ENCODE data around the gene CHRDL2. TPM values are rescaled to one million over a fixed set of nuclear protein-coding genes. Genes with fewer than 3 reads are reported as not detected.

CHRDL2 gene
- polyA plus RNA-seq, 1 of the 3 experiments (the other 2 are of a cell fraction), result not detected

DNA sequence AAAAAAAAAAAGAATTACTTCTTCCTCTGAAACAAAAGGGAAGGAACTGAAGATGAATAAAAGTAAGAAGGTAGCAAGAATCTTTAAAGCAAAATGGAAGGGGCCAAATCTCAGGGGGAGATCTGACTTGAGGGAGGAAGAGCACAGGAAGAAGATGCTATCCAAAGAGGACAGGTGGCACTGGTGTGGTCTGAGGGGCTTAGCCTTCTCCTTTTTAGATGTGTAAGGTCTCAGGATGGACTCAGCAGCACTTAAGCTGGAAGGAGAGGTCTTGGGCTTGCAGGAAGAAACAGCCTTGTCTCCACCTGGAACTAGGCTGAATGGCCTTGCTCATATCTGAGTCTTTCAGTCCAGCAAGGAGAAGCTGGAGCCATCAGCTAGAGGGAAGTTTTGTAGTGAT lies 12.4 kb upstream of the CHRDL2 start:
- H3F3A ChIP-seq (replicated peaks; ENCODE audit: insufficient read depth), result no peaks in the 10 kb centered on the region
- no peaks in the 10 kb centered on the region for H3K79me2 ChIP-seq (ENCODE audit: insufficient read depth)
- no peaks in the 10 kb centered on the region for H3K27me3 ChIP-seq (ENCODE audit: insufficient read depth)
- ChIA-PET CTCF (interaction anchor here (1.0 to 2.9 kb wide), 5 partner anchors 12 to 290 kb away, joined by 3 to 14 read pairs (median 4); no protein-coding TSS in a partner anchor), POLR2A (no interaction called here)
- DNase-seq, result no peak
- H3K9ac ChIP-seq, result no peak overlapping the region
- no peak overlapping the region for H3K4me3 ChIP-seq (ENCODE audit: low read depth in 2 of 2, low read length in 1 of 2)
- no peak overlapping the region for H3K27ac ChIP-seq (ENCODE audit: low read depth in 2 of 2, low read length in 1 of 2)
- no peak overlapping the region for H3K4me2 ChIP-seq
- H3K9me3 ChIP-seq, result no peaks in the 10 kb centered on the region
- TF ChIP-seq JUND (IDR thresholded peaks at IDR 0.05), result no peak
- TF ChIP-seq NFIC (IDR thresholded peaks at IDR 0.05; ENCODE audit: borderline replicate concordance), result no peak
- TF ChIP-seq REST (IDR thresholded peaks at IDR 0.05; ENCODE audit: low read depth, low read length), result no peak
- TF ChIP-seq FOXM1 (IDR thresholded peaks at IDR 0.05; ENCODE audit: low read depth), result no peak
- TF ChIP-seq TEAD4 (IDR thresholded peaks at IDR 0.05; ENCODE audit: borderline replicate concordance, insufficient read depth), result no peak
- no peak for TF ChIP-seq YY1 (IDR thresholded peaks at IDR 0.05; ENCODE audit: low read depth)
- TF ChIP-seq, protein P1, sequence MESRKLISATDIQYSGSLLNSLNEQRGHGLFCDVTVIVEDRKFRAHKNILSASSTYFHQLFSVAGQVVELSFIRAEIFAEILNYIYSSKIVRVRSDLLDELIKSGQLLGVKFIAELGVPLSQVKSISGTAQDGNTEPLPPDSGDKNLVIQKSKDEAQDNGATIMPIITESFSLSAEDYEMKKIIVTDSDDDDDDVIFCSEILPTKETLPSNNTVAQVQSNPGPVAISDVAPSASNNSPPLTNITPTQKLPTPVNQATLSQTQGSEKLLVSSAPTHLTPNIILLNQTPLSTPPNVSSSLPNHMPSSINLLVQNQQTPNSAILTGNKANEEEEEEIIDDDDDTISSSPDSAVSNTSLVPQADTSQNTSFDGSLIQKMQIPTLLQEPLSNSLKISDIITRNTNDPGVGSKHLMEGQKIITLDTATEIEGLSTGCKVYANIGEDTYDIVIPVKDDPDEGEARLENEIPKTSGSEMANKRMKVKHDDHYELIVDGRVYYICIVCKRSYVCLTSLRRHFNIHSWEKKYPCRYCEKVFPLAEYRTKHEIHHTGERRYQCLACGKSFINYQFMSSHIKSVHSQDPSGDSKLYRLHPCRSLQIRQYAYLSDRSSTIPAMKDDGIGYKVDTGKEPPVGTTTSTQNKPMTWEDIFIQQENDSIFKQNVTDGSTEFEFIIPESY (IDR thresholded peaks at IDR 0.05; ENCODE audit: borderline replicate concordance, low read depth), result no peak
- TF ChIP-seq FOSL2 (IDR thresholded peaks at IDR 0.05; ENCODE audit: borderline replicate concordance, low read depth), result no peak
- TF ChIP-seq GABPA (IDR thresholded peaks at IDR 0.05; ENCODE audit: low read depth), result no peak
- no peak for TF ChIP-seq RFX5 (IDR thresholded peaks at IDR 0.05; ENCODE audit: low read length)
- no peak for TF ChIP-seq ELF1 (IDR thresholded peaks at IDR 0.05)
- no peak for TF ChIP-seq MEF2A (IDR thresholded peaks at IDR 0.05; ENCODE audit: borderline replicate concordance, low read depth)
- TF ChIP-seq, protein P2, sequence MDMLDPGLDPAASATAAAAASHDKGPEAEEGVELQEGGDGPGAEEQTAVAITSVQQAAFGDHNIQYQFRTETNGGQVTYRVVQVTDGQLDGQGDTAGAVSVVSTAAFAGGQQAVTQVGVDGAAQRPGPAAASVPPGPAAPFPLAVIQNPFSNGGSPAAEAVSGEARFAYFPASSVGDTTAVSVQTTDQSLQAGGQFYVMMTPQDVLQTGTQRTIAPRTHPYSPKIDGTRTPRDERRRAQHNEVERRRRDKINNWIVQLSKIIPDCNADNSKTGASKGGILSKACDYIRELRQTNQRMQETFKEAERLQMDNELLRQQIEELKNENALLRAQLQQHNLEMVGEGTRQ (IDR thresholded peaks at IDR 0.05; ENCODE audit: borderline replicate concordance, low read depth, low read length), result no peak
- TF ChIP-seq RAD21 (IDR thresholded peaks at IDR 0.05; ENCODE audit: low read length), result no peak
- TF ChIP-seq, protein P3, sequence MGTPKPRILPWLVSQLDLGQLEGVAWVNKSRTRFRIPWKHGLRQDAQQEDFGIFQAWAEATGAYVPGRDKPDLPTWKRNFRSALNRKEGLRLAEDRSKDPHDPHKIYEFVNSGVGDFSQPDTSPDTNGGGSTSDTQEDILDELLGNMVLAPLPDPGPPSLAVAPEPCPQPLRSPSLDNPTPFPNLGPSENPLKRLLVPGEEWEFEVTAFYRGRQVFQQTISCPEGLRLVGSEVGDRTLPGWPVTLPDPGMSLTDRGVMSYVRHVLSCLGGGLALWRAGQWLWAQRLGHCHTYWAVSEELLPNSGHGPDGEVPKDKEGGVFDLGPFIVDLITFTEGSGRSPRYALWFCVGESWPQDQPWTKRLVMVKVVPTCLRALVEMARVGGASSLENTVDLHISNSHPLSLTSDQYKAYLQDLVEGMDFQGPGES (IDR thresholded peaks at IDR 0.05; ENCODE audit: low read depth, low read length), result no peak
- no peak for TF ChIP-seq CTCF (IDR thresholded peaks at IDR 0.05)
- TF ChIP-seq TCF12 (IDR thresholded peaks at IDR 0.05), result no peak
- no peak for TF ChIP-seq CHD2 (IDR thresholded peaks at IDR 0.05; ENCODE audit: low read length, partially characterized antibody)
- TF ChIP-seq MXI1 (IDR thresholded peaks at IDR 0.05; ENCODE audit: low read depth, low read length), result no peak
- TF ChIP-seq SMC3 (IDR thresholded peaks at IDR 0.05; ENCODE audit: low read depth, low read length), result no peak
- H4K20me1 ChIP-seq (ENCODE audit: insufficient read depth), result no peaks in the 10 kb centered on the region
- no peaks in the 10 kb centered on the region for H3K9me2 ChIP-seq
- H3K4me1 ChIP-seq (ENCODE audit: control insufficient read depth in 1 of 2, insufficient read depth in 2 of 2, low read depth in 1 of 2, low read length in 1 of 2), result peaks cover 4 to 6% of the 10 kb centered on the region in 2 experiments; a peak in 2 of 4 replicates
- no peak overlapping the region for H2AFZ ChIP-seq (ENCODE audit: low read depth)
- no peaks in the 10 kb centered on the region for H3K36me3 ChIP-seq (replicated peaks in 1 of 2; ENCODE audit: control insufficient read depth in 1 of 2, insufficient read depth in 2 of 2, low read length in 1 of 2)
